KMS-11 (cell line): Measurements from ENCODE around the gene CTDP1.

Experiments
- H2AFZ ChIP-seq: fragments of 200-600 bp; sonication (generic); 2 replicates; pipeline ENCODE4 v1.6.1; 2016; ENCODE audit warnings: antibody characterized with exemption, mixed run types, low read depth
- H3K27ac ChIP-seq: fragments of 200-600 bp; sonication (generic); 2 replicates; pipeline ENCODE4 v1.6.1; 2016; ENCODE audit warnings: mild to moderate bottlenecking, mixed run types
- H3K27me3 ChIP-seq: fragments of 200-600 bp; sonication (generic); 2 replicates; pipeline ENCODE4 v1.6.1; 2017; ENCODE audit warnings: mild to moderate bottlenecking, low read depth, mixed run types, moderate library complexity; ENCODE audit not compliant: insufficient read depth
- H3K36me3 ChIP-seq: fragments of 200-600 bp; sonication (generic); 2 replicates; pipeline ENCODE4 v1.6.1; 2017; ENCODE audit warnings: mild to moderate bottlenecking, mixed run types; ENCODE audit not compliant: insufficient read depth
- H3K4me1 ChIP-seq: fragments of 200-600 bp; sonication (generic); 2 replicates; pipeline ENCODE4 v1.6.1; 2016; ENCODE audit warnings: mild to moderate bottlenecking, low read depth, mixed run types; ENCODE audit not compliant: poor library complexity, severe bottlenecking
- H3K4me2 ChIP-seq: fragments of 200-600 bp; sonication (generic); 2 replicates; pipeline ENCODE4 v1.7.0; 2016; ENCODE audit warnings: mild to moderate bottlenecking, mixed run types
- H3K4me3 ChIP-seq: fragments of 200-600 bp; sonication (generic); IDR thresholded peaks from 2 replicates; pipeline ENCODE4 v1.6.1; 2017; ENCODE audit warnings: low read depth, low read length, mixed read lengths; ENCODE audit not compliant: insufficient read depth
- H3K79me2 ChIP-seq: fragments of 200-600 bp; sonication (generic); 2 replicates; pipeline ENCODE4 v1.6.1; 2016; ENCODE audit warnings: low read depth, mixed run types; ENCODE audit not compliant: insufficient read depth
- H3K9ac ChIP-seq: fragments of 200-600 bp; sonication (generic); 2 replicates; pipeline ENCODE4 v1.6.1; 2016; ENCODE audit warnings: mild to moderate bottlenecking, mixed run types
- H4K20me1 ChIP-seq: fragments of 200-600 bp; sonication (generic); 2 replicates; pipeline ENCODE4 v1.6.1; 2016; ENCODE audit warnings: mild to moderate bottlenecking, mixed run types; ENCODE audit not compliant: insufficient read depth
- TF ChIP-seq, protein P1 (sequence below): fragments of 200-600 bp; sonication (generic); conservative IDR thresholded peaks from 2 replicates; pipeline ENCODE4 v1.6.1; 2017; ENCODE audit warnings: low read depth, mild to moderate bottlenecking, antibody characterized with exemption, low read length, moderate library complexity, mixed read lengths

CTDP1 gene

DNA sequence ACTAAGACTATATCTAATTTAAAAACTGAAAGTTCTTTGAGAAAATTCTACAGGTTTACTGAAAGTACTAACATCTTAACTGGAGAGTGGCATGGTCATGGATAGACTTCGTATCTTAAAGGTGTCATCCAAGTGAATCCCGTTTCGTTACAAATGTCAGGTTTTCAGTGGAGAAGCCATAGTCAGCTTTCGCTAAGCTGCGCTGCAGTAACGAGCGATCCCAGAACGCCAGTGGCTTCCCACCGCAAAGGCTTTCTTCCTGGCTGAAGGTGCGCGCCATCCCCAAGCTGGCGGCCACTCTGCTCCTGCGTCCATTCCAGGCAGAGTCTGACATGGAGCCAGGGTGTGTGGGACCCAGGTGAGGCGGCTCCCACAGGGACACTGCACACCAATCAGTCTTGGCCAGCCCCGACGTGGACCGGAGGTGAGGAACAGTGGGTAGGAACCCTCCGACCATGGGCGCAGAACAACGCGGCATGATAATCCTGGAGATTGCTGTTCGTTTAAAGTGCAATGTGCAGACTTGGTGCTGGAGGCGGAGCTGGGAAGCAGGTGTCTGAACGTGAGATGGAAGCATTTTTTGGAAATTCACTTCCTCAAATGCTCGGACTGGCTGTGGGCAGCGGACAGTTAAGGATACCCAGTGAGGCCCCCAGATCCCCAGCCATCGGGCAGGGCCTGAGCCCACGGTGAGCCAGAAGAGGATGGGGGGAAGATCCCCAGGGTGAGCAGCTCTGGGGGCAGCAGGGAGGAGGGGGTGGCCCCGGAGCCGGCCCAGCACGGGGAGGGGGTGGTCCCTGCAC lies 90.3 kb downstream of the CTDP1 start:
- no peak overlapping the region for H3K9ac ChIP-seq
- H3K27me3 ChIP-seq = peaks cover 14% of the 10 kb centered on the region
- TF ChIP-seq, protein P1, sequence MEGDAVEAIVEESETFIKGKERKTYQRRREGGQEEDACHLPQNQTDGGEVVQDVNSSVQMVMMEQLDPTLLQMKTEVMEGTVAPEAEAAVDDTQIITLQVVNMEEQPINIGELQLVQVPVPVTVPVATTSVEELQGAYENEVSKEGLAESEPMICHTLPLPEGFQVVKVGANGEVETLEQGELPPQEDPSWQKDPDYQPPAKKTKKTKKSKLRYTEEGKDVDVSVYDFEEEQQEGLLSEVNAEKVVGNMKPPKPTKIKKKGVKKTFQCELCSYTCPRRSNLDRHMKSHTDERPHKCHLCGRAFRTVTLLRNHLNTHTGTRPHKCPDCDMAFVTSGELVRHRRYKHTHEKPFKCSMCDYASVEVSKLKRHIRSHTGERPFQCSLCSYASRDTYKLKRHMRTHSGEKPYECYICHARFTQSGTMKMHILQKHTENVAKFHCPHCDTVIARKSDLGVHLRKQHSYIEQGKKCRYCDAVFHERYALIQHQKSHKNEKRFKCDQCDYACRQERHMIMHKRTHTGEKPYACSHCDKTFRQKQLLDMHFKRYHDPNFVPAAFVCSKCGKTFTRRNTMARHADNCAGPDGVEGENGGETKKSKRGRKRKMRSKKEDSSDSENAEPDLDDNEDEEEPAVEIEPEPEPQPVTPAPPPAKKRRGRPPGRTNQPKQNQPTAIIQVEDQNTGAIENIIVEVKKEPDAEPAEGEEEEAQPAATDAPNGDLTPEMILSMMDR = no peak
- no peak overlapping the region for H3K4me2 ChIP-seq
- H3K36me3 ChIP-seq = no peaks in the 10 kb centered on the region
- no peaks in the 10 kb centered on the region for H3K4me1 ChIP-seq
- H3K27ac ChIP-seq = no peak overlapping the region
- H4K20me1 ChIP-seq = no peaks in the 10 kb centered on the region
- H3K79me2 ChIP-seq = no peaks in the 10 kb centered on the region
- H3K4me3 ChIP-seq = no peak overlapping the region
- no peak overlapping the region for H2AFZ ChIP-seq

GRCh38 chr18:79770501-79770815 lies 90.9 kb downstream of the CTDP1 start:
- Histone ChIP-seq H3K4me3 (no peak overlapping the region), H3K9ac (no peak overlapping the region), H3K27ac (no peak overlapping the region), H3K79me2 (no peaks in the 10 kb centered on the region), H3K4me2 (no peak overlapping the region), H3K36me3 (no peaks in the 10 kb centered on the region), H2AFZ (no peak overlapping the region), H3K27me3 (peaks cover 18% of the 10 kb centered on the region), H3K4me1 (no peaks in the 10 kb centered on the region), H4K20me1 (no peaks in the 10 kb centered on the region)
- TF ChIP-seq, protein P1 = no peak

- Histone ChIP-seq H3K9ac (no peak overlapping the region), H2AFZ (no peak overlapping the region), H3K4me3 (no peak overlapping the region), H3K4me2 (no peak overlapping the region), H3K27ac (no peak overlapping the region), H3K4me1 (no peaks in the 10 kb centered on the region), H3K27me3 (peaks cover 18% of the 10 kb centered on the region), H3K79me2 (no peaks in the 10 kb centered on the region), H4K20me1 (no peaks in the 10 kb centered on the region), H3K36me3 (no peaks in the 10 kb centered on the region)
- TF ChIP-seq, protein P1 = no peak
Observed at GRCh38 chr18:79770826-79771225, 91.2 kb downstream of the CTDP1 start.

- no peak overlapping the region for H2AFZ ChIP-seq
- H3K36me3 ChIP-seq = no peaks in the 10 kb centered on the region
- no peak overlapping the region for H3K27ac ChIP-seq
- no peaks in the 10 kb centered on the region for H3K79me2 ChIP-seq
- no peak overlapping the region for H3K4me2 ChIP-seq
- no peaks in the 10 kb centered on the region for H3K4me1 ChIP-seq
- H3K9ac ChIP-seq = no peak overlapping the region
- H3K4me3 ChIP-seq = no peak overlapping the region
- no peaks in the 10 kb centered on the region for H4K20me1 ChIP-seq
- TF ChIP-seq, protein P1 = no peak
- H3K27me3 ChIP-seq = peaks cover 18% of the 10 kb centered on the region
Observed at GRCh38 chr18:79771446-79772107, 92.0 kb downstream of the CTDP1 start.
